K562 (cell line): ENCODE measurements around the gene TPGS2. TPM values are rescaled to one million over a fixed set of nuclear protein-coding genes. Genes with fewer than 3 reads are reported as not detected.

ENCODE experiments used
- ATAC-seq: fragments of 200-7000 bp; cut with Tn5 transposase; 3 replicates; pipeline ENCODE4 v1.9.1; 2020; ENCODE audit warnings: moderate library complexity
- BruUV-seq: library from RNA; stranded (reverse); fragments of 400-500 nt; replicated peaks from 2 replicates; lab custom pipeline; 2021; lab: Mats Ljungman, UMichigan
- CTCF ChIA-PET: fragments of 300-600 bp; formaldehyde crosslinking; extraction: SDS; loops from one replicate; lab custom pipeline; 2021; ENCODE audit warnings: low intra/inter-chr PET ratio; lab: Yijun Ruan, JAX
- POLR2A ChIA-PET: fragments of 300-600, 350-650 bp; sonication (Branson Sonifier 250); formaldehyde crosslinking; extraction: SDS; loops from one replicate; lab custom pipeline; 2021; ENCODE audit warnings: antibody characterized with exemption, inconsistent platforms; lab: Yijun Ruan, JAX
- DNase-seq, 4 experiments: peaks; one replicate each; pipeline versions ENCODE4 v3.0.0 to v3.0.0-alpha.2; 2011 to 2018; ENCODE audit warnings: low spot score in 3 of 4, mixed read lengths in 3 of 4; ENCODE audit errors: extremely low read depth in 1 of 4
- FAIRE-seq: peaks from 2 replicates; lab custom pipeline; 2011; peaks lifted over from hg19 to GRCh38; lab: Jason Lieb, UNC
- H2AFZ ChIP-seq: 2 replicates; pipeline ENCODE4 v1.6.0; 2011; ENCODE audit warnings: low read depth, low read length, control low read depth, inconsistent platforms
- H3K27ac ChIP-seq: fragments of 200-600 bp; 3 replicates; pipeline ENCODE4 v1.8.0; 2011; ENCODE audit warnings: low read depth, mild to moderate bottlenecking, control low read depth, inconsistent platforms, low read length, moderate library complexity, mixed read lengths; ENCODE audit errors: extremely low read depth
- H3K27me3 ChIP-seq, 2 experiments: fragments of 300-600 bp in 1 of 2; 2 replicates in 1 of 2; 3 replicates in 1 of 2; pipeline versions ENCODE4 v1.6.0 to v1.8.0; 2011; ENCODE audit warnings: inconsistent platforms in 2 of 2, low read length in 2 of 2, mild to moderate bottlenecking in 1 of 2, mixed read lengths in 1 of 2, moderate library complexity in 1 of 2; ENCODE audit not compliant: control insufficient read depth in 2 of 2, insufficient read depth in 2 of 2
- H3K36me3 ChIP-seq: fragments of 300-600 bp; 3 replicates; pipeline ENCODE4 v1.8.0; 2011; ENCODE audit warnings: mild to moderate bottlenecking, low read length, inconsistent platforms; ENCODE audit not compliant: control insufficient read depth, insufficient read depth
- H3K4me1 ChIP-seq, 2 experiments: fragments of 200-600 bp in 1 of 2; replicated peaks in 1 of 2; 2 replicates in 1 of 2; 3 replicates in 1 of 2; pipeline versions ENCODE4 v1.5.1 to v1.8.0; 2011; ENCODE audit warnings: inconsistent platforms in 2 of 2, low read length in 2 of 2, mild to moderate bottlenecking in 1 of 2, mixed read lengths in 1 of 2, moderate library complexity in 1 of 2; ENCODE audit not compliant: control insufficient read depth in 2 of 2, insufficient read depth in 2 of 2
- H3K4me2 ChIP-seq: 2 replicates; pipeline ENCODE4 v1.6.1; 2011; ENCODE audit warnings: low read length, control low read depth, inconsistent platforms, mixed read lengths; ENCODE audit not compliant: insufficient read depth
- H3K4me3 ChIP-seq: fragments of 200-600 bp; sonication (generic), shearing (Covaris generic); 2 replicates; pipeline ENCODE4 v1.5.1; 2016; ENCODE audit warnings: control low read depth, inconsistent platforms
- H3K79me2 ChIP-seq: fragments of 200-600 bp; 3 replicates; pipeline ENCODE4 v1.8.0; 2011; ENCODE audit warnings: low read length, inconsistent platforms; ENCODE audit not compliant: control insufficient read depth, insufficient read depth
- H3K9ac ChIP-seq, 2 experiments: 2 replicates each; pipeline versions ENCODE4 v1.6.0 to v1.6.1; 2011; ENCODE audit warnings: low read depth in 2 of 2, low read length in 2 of 2, control low read depth in 1 of 2, inconsistent platforms in 1 of 2, mild to moderate bottlenecking in 1 of 2, mixed read lengths in 1 of 2; ENCODE audit not compliant: insufficient read depth in 1 of 2
- H3K9me1 ChIP-seq: one replicate; pipeline ENCODE4 v1.6.0; 2011; ENCODE audit warnings: inconsistent platforms, mild to moderate bottlenecking, low read length, moderate library complexity; ENCODE audit not compliant: control insufficient read depth, insufficient read depth
- H3K9me3 ChIP-seq: replicated peaks from 2 replicates; pipeline ENCODE4 v1.5.1; 2011; ENCODE audit warnings: low read depth, low read length, inconsistent platforms; ENCODE audit not compliant: control insufficient read depth, insufficient read depth
- H4K20me1 ChIP-seq: replicated peaks from 2 replicates; pipeline ENCODE4 v1.6.1; 2011; ENCODE audit warnings: low read length, inconsistent platforms, mixed read lengths; ENCODE audit not compliant: control insufficient read depth, insufficient read depth
- BRF2 ChIP-seq: IDR thresholded peaks from 3 replicates; pipeline ENCODE4 v1.6.1; 2011; ENCODE audit warnings: borderline replicate concordance, mild to moderate bottlenecking; ENCODE audit not compliant: insufficient read length, insufficient read depth
- ELK1 ChIP-seq: sonication (generic); formaldehyde crosslinking; IDR thresholded peaks from 2 replicates; pipeline ENCODE4 v1.8.1; 2022; ENCODE audit warnings: missing genetic modification reagents
- MITF ChIP-seq: IDR thresholded peaks from 2 replicates; pipeline ENCODE4 v1.6.1; 2014; ENCODE audit warnings: antibody characterized with exemption
- NR2F6 ChIP-seq: fragments of 450-650 bp; formaldehyde crosslinking; IDR thresholded peaks from 2 replicates; pipeline ENCODE4 v1.4.0; 2020; ENCODE audit warnings: mild to moderate bottlenecking
- POLR2H ChIP-seq: IDR thresholded peaks from 2 replicates; pipeline ENCODE4 v1.6.1; 2016; ENCODE audit warnings: missing genetic modification characterization, low read depth, mild to moderate bottlenecking, control low read depth, missing compliant biosample characterization, moderate library complexity
- PREB ChIP-seq: sonication (generic); formaldehyde crosslinking; IDR thresholded peaks from 2 replicates; pipeline ENCODE4 v1.8.1; 2023; ENCODE audit warnings: mild to moderate bottlenecking, missing genetic modification reagents
- RBM17 ChIP-seq: fragments of 200-400 bp; formaldehyde crosslinking; IDR thresholded peaks from 2 replicates; pipeline ENCODE4 v1.6.1; 2017; ENCODE audit warnings: low read depth, mild to moderate bottlenecking, low read length, borderline replicate concordance
- SNIP1 ChIP-seq: fragments of 450-650 bp; IDR thresholded peaks from 2 replicates; pipeline ENCODE4 v1.7.1; 2017; ENCODE audit warnings: low read depth, mild to moderate bottlenecking
- TEAD2 ChIP-seq: fragments of 450-650 bp; IDR thresholded peaks from 2 replicates; pipeline ENCODE4 v1.6.1; 2016; ENCODE audit warnings: missing genetic modification characterization, control low read depth, missing compliant biosample characterization
- ZKSCAN1 ChIP-seq: fragments of 150-350 bp; IDR thresholded peaks from 2 replicates; pipeline ENCODE4 v1.6.1; 2016; ENCODE audit warnings: low read depth, low read length
- ZNF583 ChIP-seq: fragments of 250-450 bp; sonication (Bioruptor Pico); IDR thresholded peaks from 2 replicates; pipeline ENCODE4 v1.4.0; 2020
- ZNF695 ChIP-seq: fragments of 450-650 bp; formaldehyde crosslinking; IDR thresholded peaks from 2 replicates; pipeline ENCODE4 v1.4.0; 2020; ENCODE audit warnings: mild to moderate bottlenecking, moderate library complexity
- ZNF780A ChIP-seq: fragments of 250-450 bp; sonication (Bioruptor Pico); IDR thresholded peaks from 2 replicates; pipeline ENCODE4 v1.5.0; 2021; ENCODE audit warnings: mild to moderate bottlenecking
- WGBS: fragments of 100-300 bp; shearing (Covaris generic); methylation state at CpG from one replicate; pipeline ENCODE4 v1.1.6; 2016; ENCODE audit warnings: low coverage, mixed read lengths; ENCODE audit not compliant: insufficient coverage; ENCODE audit errors: missing lambda C conversion rate; 5-methylcytosine and 5-hydroxymethylcytosine counted together
- in situ Hi-C: fragments of 300-500 bp; cut with MboI; formaldehyde crosslinking; loops from 4 replicates; pipeline ENCODE4 v1.15.0; 2018; ENCODE audit warnings: inconsistent platforms, mixed read lengths
- intact Hi-C: fragments of 100-400 bp; cut with micrococcal nuclease; formaldehyde crosslinking; loops from 2 replicates; pipeline ENCODE4 v1.14.2; 2022
- polyA plus RNA-seq, 8 experiments: library from polyadenylated mRNA; depleted of rRNA in 4 of 8; stranded (reverse) in 5 of 8; unstranded in 3 of 8; fragments of >200 nt; fragmentation: Nextera tagmentation in 2 of 8; fragmentation: Illumina TruSeq in 1 of 8; extraction: Ambion mirVana in 2 of 8; extraction: Trizol in 1 of 8; gene quantifications; 2 replicates each; pipeline versions ENCODE4 v1.2.1 to v1.2.3, GENCODE V29; 2011 to 2014; ENCODE audit warnings: inconsistent platforms in 1 of 8, missing spikeins in 1 of 8
- total RNA-seq, 7 experiments: library from RNA; depleted of rRNA in 6 of 7; stranded (reverse); fragments of >200 nt in 6 of 7; fragmentation: Illumina TruSeq in 2 of 7; extraction: Trizol in 2 of 7; gene quantifications; 2 replicates each; pipeline versions ENCODE4 v1.2.1 to v1.2.3, GENCODE V29; 2011 to 2021; ENCODE audit warnings: low replicate concordance in 1 of 7

TPGS2 gene
- total and polyA plus RNA-seq, 9 of the 15 experiments (the other 6 are each of a cell fraction or from before 2014, with no cell fraction given), result 94.2 to 449 (median 134) TPM

GRCh38 chr18:36851202-36851590 is 22.4 kb upstream of the TPGS2 start:
- CTCF ChIA-PET, result no interaction called here
- ATAC-seq, result no peak
- WGBS, result 31% methylated on average over 2 of the region's 2 CpGs
- TF ChIP-seq BRF2 (no peak), SNIP1 (no peak), RBM17 (no peak), ZKSCAN1 (no peak), ZNF583 (CRISPR knock-in tag) (no peak), ZNF695 (CRISPR knock-in tag) (no peak), ZNF780A (CRISPR knock-in tag) (no peak), POLR2H (no peak), MITF (no peak), PREB (CRISPR knock-in tag) (no peak), TEAD2 (tag) (no peak), ELK1 (no peak), NR2F6 (CRISPR knock-in tag) (no peak)

More at GRCh38 chr18:36851202-36851590, 22.4 kb upstream of the TPGS2 start:
- Histone ChIP-seq H3K4me3 (no peak overlapping the region), H2AFZ (no peak overlapping the region), H3K4me2 (no peak overlapping the region), H3K9me3 (no peaks in the 10 kb centered on the region), H3K27me3 (no peaks in the 10 kb centered on the region), H3K9me1 (no peaks in the 10 kb centered on the region), H4K20me1 (no peaks in the 10 kb centered on the region), H3K9ac (no peak overlapping the region), H3K79me2 (no peaks in the 10 kb centered on the region), H3K4me1 (peaks cover 0 to 3% of the 10 kb centered on the region in 2 experiments; a peak in 2 of 5 replicates), H3K36me3 (no peaks in the 10 kb centered on the region), H3K27ac (no peak overlapping the region)
- POLR2A ChIA-PET, result interaction anchor here (1.2 to 1.9 kb wide), 2 partner anchors 10 to 12 kb away, joined by 4 read pairs; no protein-coding TSS in a partner anchor
- in situ Hi-C loops, result no loop called here
- FAIRE-seq (no peak), DNase-seq (no peak)
- no TSS peak for BruUV-seq
- intact Hi-C loops, result no loop called here
